Erythroblast (primary cell): ENCODE results near the gene ZNF689.

Experiments used
- GATA1 ChIP-seq: IDR thresholded peaks from 2 replicates; pipeline ENCODE4 v1.6.1; 2011; ENCODE audit warnings: low read depth, mild to moderate bottlenecking, control low read depth, low read length, moderate library complexity
- POLR2A ChIP-seq: IDR thresholded peaks from 2 replicates; pipeline ENCODE4 v1.6.1; 2011; ENCODE audit warnings: mild to moderate bottlenecking, low read length

GRCh38 chr16:30620169-30620568 lies 10.0 kb upstream of the ZNF689 start:
- TF ChIP-seq POLR2A (no peak), GATA1 (no peak)
